Keratinocyte (primary cell): ENCODE measurements around the gene ARIH1.

Experiments
- CTCF ChIP-seq, 3 experiments: IDR thresholded peaks in 1 of 3; conservative IDR thresholded peaks in 1 of 3; optimal IDR thresholded peaks in 1 of 3; 2 replicates in 2 of 3; 3 replicates in 1 of 3; pipeline versions ENCODE3 to v1.5.1; 2011; ENCODE audit warnings: low read length in 3 of 3, mild to moderate bottlenecking in 3 of 3, moderate library complexity in 2 of 3, control low read depth in 1 of 3, inconsistent platforms in 1 of 3; ENCODE audit not compliant: insufficient read depth in 2 of 3; ENCODE audit errors: extremely low read depth in 1 of 3
- EZH2 ChIP-seq: IDR thresholded peaks from one replicate; pipeline ENCODE4 v1.6.1; 2012; ENCODE audit warnings: inconsistent platforms, mild to moderate bottlenecking, low read length, moderate library complexity

GRCh38 chr15:72585476-72586058 is 111.4 kb downstream of the ARIH1 start:
- TF ChIP-seq CTCF (optimal IDR thresholded peaks at IDR 0.05 in 1 of 3, IDR thresholded peaks at IDR 0.05 in 1 of 3, conservative IDR thresholded peaks at IDR 0.05 in 1 of 3; ENCODE audit: extremely low read depth in 1 of 3, insufficient read depth in 2 of 3, low read length in 3 of 3) (peak in 2 of 3 experiments; percentile 32 to 36), EZH2 (no peak)
